Motor neuron (in vitro differentiated cells): Measurements from ENCODE around the gene FTH1. TPM values are rescaled to one million over a fixed set of nuclear protein-coding genes. Genes with fewer than 3 reads are reported as not detected.
"Not testable (repeated sequence)": the region's sequence is repeated elsewhere in the genome, so short reads cannot be mapped to it uniquely, and the experiment has no call there.

Experiments
- ATAC-seq, 8 experiments: fragments of 200-7000 bp; cut with Tn5 transposase; replicated peaks in 6 of 8; 2 replicates each; pipeline ENCODE4 v1.8.0; 2021; ENCODE audit warnings: mild to moderate bottlenecking in 8 of 8, moderate library complexity in 8 of 8
- H3K27ac ChIP-seq, 2 donors: fragments of 250-450 bp; sonication (Bioruptor Pico); 2 replicates each; pipeline ENCODE4 v1.9.0; 2021; ENCODE audit warnings: antibody characterized with exemption in 2 of 2, mild to moderate bottlenecking in 2 of 2, moderate library complexity in 1 of 2
- H3K4me1 ChIP-seq, 2 donors: fragments of 250-450 bp; sonication (Bioruptor Pico); replicated peaks in 1 of 2; 2 replicates each; pipeline ENCODE4 v1.6.1; 2021; ENCODE audit warnings: antibody characterized with exemption in 2 of 2, mild to moderate bottlenecking in 2 of 2, moderate library complexity in 1 of 2
- H3K4me3 ChIP-seq, 5 donors: fragments of 250-450 bp; sonication (Bioruptor Pico); 2 replicates each; pipeline ENCODE4 v1.9.0; 2021; ENCODE audit warnings: antibody characterized with exemption in 5 of 5, mild to moderate bottlenecking in 5 of 5, moderate library complexity in 4 of 5
- WGBS, 10 experiments: fragments of 450-650 bp; shearing (Covaris generic); methylation state at CpG; one replicate each; pipeline ENCODE4 v1.0.0; 2022; 5-methylcytosine and 5-hydroxymethylcytosine counted together
- in situ Hi-C, 9 experiments: fragments of 400-800 bp; cut with MboI; loops; one replicate each; pipeline ENCODE4 v1.15.0; 2021; ENCODE audit warnings: low sequenced_read_pairs in 9 of 9, low pct_unique_long_range_greater_than_20kb in 2 of 9; ENCODE audit not compliant: unreplicated experiment in 9 of 9
- total RNA-seq, 8 experiments: library from RNA; unstranded; fragments of 300-600 nt; gene quantifications; 2 replicates each; pipeline versions ENCODE4 v1.2.3 to v1.2.4, GENCODE V29; 2022

FTH1 gene
- total RNA-seq, 8 experiments from 2014 or later, result 863 to 2,225 (median 1,257) TPM

- whole genome bisulfite sequencing, 10 experiments, result 40 to 100% (median 82%) methylated on average over 1 to 2 of the region's 3 CpGs; no CpG with 5 or more reads in 2 of the 10 experiments
- ATAC-seq, result no peak
- in situ Hi-C loops, result loop anchor here in 1 of 9 experiments (25.0 kb wide), 1 partner anchor 104 kb away; no protein-coding TSS in a partner anchor
- Histone ChIP-seq H3K4me1 (peaks cover 12 to 13% of the 10 kb centered on the region in 2 donors), H3K27ac (no peak overlapping the region), H3K4me3 (no peak overlapping the region)
These were observed 8.8 kb downstream of the FTH1 start for GRCh38 chr11:61958590-61958989.

GRCh38 chr11:61957021-61957770, 10.2 kb downstream of the FTH1 start:
- in situ Hi-C loops, result loop anchor here in 1 of 9 experiments (25.0 kb wide), 1 partner anchor 105 kb away; no protein-coding TSS in a partner anchor
- no peak for ATAC-seq
- H3K4me3 ChIP-seq, result no peak overlapping the region
- 70 to 100% (median 80%) methylated on average over 1 to 2 of the region's 7 CpGs; no CpG with 5 or more reads in 7 of the 10 experiments for WGBS, 10 experiments
- H3K4me1 ChIP-seq, result peaks cover 12 to 13% of the 10 kb centered on the region in 2 donors
- H3K27ac ChIP-seq, result no peak overlapping the region

- WGBS, 10 experiments, result 85 to 100% (median 89%) methylated on average over 3 to 13 of the region's 20 CpGs; no CpG with 5 or more reads in 3 of the 10 experiments
- peaks cover 16 to 17% of the 10 kb centered on the region in 2 donors for H3K4me1 ChIP-seq
- no peak for ATAC-seq
- H3K27ac ChIP-seq, result no peak overlapping the region
- in situ Hi-C loops, result loop anchor here in 1 of 9 experiments (25.0 kb wide), 1 partner anchor 106 kb away; no protein-coding TSS in a partner anchor
- no peak overlapping the region for H3K4me3 ChIP-seq
These were observed 11.0 kb downstream of the FTH1 start for GRCh38 chr11:61956191-61957020.

- Histone ChIP-seq H3K27ac (peak overlapping the region in 1 of 2 donors; percentile 46), H3K4me3 (peak overlapping the region in 1 of 5 donors; percentile 19), H3K4me1 (peaks cover 24 to 25% of the 10 kb centered on the region in 2 donors)
- ATAC-seq, result peak; percentile 21 to 44 (median 34)
- in situ Hi-C loops, result loop anchor here in 1 of 9 experiments (25.0 kb wide), 1 partner anchor 107 kb away; no protein-coding TSS in a partner anchor
- 0 to 20% methylated on average over 1 to 2 of the region's 56 CpGs; no CpG with 5 or more reads in 8 of the 10 experiments for WGBS, 10 experiments
These were observed 11.9 kb downstream of the FTH1 start for GRCh38 chr11:61955422-61956135.

GRCh38 chr11:61954851-61955421, 12.5 kb downstream of the FTH1 start:
- Histone ChIP-seq H3K4me1 (peaks cover 31 to 32% of the 10 kb centered on the region in 2 donors), H3K4me3 (peak overlapping the region in 1 of 5 donors; percentile 19), H3K27ac (peak overlapping the region; percentile 46 to 54)
- in situ Hi-C loops, result loop anchor here in 1 of 9 experiments (25.0 kb wide), 1 partner anchor 107 kb away; no protein-coding TSS in a partner anchor
- peak; percentile 34 to 91 (median 86) for ATAC-seq
- no CpG with 5 or more reads among the region's 21 CpGs for WGBS, 10 experiments

- Histone ChIP-seq H3K27ac (peak overlapping the region; percentile 46 to 54), H3K4me1 (peaks cover 34 to 37% of the 10 kb centered on the region in 2 donors), H3K4me3 (no peak overlapping the region)
- no peak for ATAC-seq
- in situ Hi-C loops, result loop anchor here in 1 of 9 experiments (25.0 kb wide), 1 partner anchor 108 kb away; no protein-coding TSS in a partner anchor
- 60 to 100% (median 91%) methylated on average over 1 to 6 of the region's 9 CpGs; no CpG with 5 or more reads in 4 of the 10 experiments for WGBS, 10 experiments
These were observed 13.2 kb downstream of the FTH1 start for GRCh38 chr11:61954106-61954850.

GRCh38 chr11:61953632-61954031, 13.8 kb downstream of the FTH1 start:
- H3K27ac ChIP-seq, H3K4me3 ChIP-seq, ATAC-seq: not testable (repeated sequence)
- peaks cover 41 to 43% of the 10 kb centered on the region in 2 donors for H3K4me1 ChIP-seq
- WGBS, 10 experiments, result 89 to 100% (median 97%) methylated on average over 1 to 5 of the region's 5 CpGs; no CpG with 5 or more reads in 1 of the 10 experiments
- in situ Hi-C loops, result loop anchor here in 1 of 9 experiments (25.0 kb wide), 1 partner anchor 109 kb away; no protein-coding TSS in a partner anchor

GRCh38 chr11:61952882-61953281, 14.6 kb downstream of the FTH1 start:
- Histone ChIP-seq H3K27ac (no peak overlapping the region), H3K4me3 (no peak overlapping the region), H3K4me1 (peaks cover 46 to 47% of the 10 kb centered on the region in 2 donors)
- 17 to 100% (median 81%) methylated on average over 1 to 3 of the region's 3 CpGs; no CpG with 5 or more reads in 4 of the 10 experiments for WGBS, 10 experiments
- ATAC-seq, result no peak
- in situ Hi-C loops, result loop anchor here in 1 of 9 experiments (25.0 kb wide), 1 partner anchor 109 kb away; no protein-coding TSS in a partner anchor

GRCh38 chr11:61951484-61952135, 15.8 kb downstream of the FTH1 start:
- in situ Hi-C loops, result loop anchor here in 1 of 9 experiments (25.0 kb wide), 1 partner anchor 111 kb away; no protein-coding TSS in a partner anchor
- H3K27ac ChIP-seq, result no peak overlapping the region
- H3K4me1 ChIP-seq, result peaks cover 52 to 53% of the 10 kb centered on the region in 2 donors
- H3K4me3 ChIP-seq, result no peak overlapping the region
- ATAC-seq, result no peak
- 80 to 100% (median 95%) methylated on average over 2 to 4 of the region's 11 CpGs; no CpG with 5 or more reads in 6 of the 10 experiments for WGBS, 10 experiments

GRCh38 chr11:61950035-61950547, 17.3 kb downstream of the FTH1 start, which contains the start of gene BEST1:
Gene BEST1, plus strand, starts transcription at chr11:61950351. Its CDS starts 1,456 bp downstream, at chr11:61951807.
- WGBS, 10 experiments, result 100% methylated on average over 1 to 2 of the region's 8 CpGs; no CpG with 5 or more reads in 8 of the 10 experiments
- H3K4me3 ChIP-seq, result peak within 1 kb of the TSS in 2 of 5 donors; percentile 3
- in situ Hi-C loops, result loop anchor here in 1 of 9 experiments (25.0 kb wide), 1 partner anchor 112 kb away; no protein-coding TSS in a partner anchor

More at GRCh38 chr11:61950035-61950547, 17.3 kb downstream of the FTH1 start, which contains the start of gene BEST1:
- ATAC-seq, result no peak
- Histone ChIP-seq H3K27ac (peak within 1 kb of the TSS; percentile 97 to 99), H3K4me1 (peaks cover 46 to 49% of the 10 kb centered on the region in 2 donors)
